Activated CD8-positive, alpha-beta memory T cell treated with anti-CD3 and anti-CD28 coated beads for 24 hours (primary cell): ENCODE results near the gene RELCH.

ENCODE experiments used
- DNase-seq: peaks from one replicate; pipeline ENCODE4 v3.0.0-alpha.2; 2020

RELCH gene

GRCh38 chr18:62345909-62346308 lies 158.9 kb downstream of the RELCH start:
- DNase-seq, result no peak

GRCh38 chr18:62346333-62347088 lies 159.5 kb downstream of the RELCH start:
- DNase-seq, result no peak

DNA sequence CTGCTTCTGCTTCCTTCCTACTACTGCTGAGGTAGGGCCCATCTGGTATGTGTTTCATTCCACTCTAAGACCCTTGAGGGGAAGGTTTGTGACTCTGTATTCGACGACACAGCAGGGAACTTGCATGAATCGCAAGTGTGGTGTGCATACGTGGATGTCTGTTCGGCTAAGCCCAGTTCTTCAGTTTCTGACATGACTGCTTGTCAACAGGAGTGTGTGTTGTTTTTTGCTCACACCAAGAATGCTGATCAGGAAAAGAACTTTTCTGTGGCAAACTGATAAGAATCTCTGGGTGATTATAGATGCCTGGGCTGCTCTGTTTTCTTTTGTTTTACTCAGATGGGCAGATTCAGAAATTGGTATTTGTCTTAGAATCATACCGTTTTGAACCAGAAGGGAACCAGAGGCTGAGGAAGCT lies 160.0 kb downstream of the RELCH start:
- no peak for DNase-seq

DNA sequence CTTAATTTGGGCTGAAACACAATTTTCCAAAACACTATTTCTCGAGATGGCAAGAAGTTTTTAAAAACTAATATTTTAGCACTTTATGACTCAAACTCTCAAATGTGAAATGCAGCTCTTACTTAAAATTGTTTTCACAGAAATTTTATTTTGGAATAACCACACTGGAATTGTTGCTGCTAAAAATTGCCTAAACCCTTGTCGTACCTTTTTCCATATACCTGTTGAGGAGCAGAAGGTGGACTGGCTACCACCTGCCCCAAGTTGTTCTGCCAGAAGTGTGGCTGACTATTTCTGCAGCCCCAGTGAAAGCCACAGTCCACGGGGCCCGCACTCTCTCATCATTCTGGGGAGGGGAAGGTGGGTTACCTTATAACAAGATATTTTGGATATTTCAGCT lies 161.4 kb downstream of the RELCH start:
- DNase-seq, result no peak

DNA sequence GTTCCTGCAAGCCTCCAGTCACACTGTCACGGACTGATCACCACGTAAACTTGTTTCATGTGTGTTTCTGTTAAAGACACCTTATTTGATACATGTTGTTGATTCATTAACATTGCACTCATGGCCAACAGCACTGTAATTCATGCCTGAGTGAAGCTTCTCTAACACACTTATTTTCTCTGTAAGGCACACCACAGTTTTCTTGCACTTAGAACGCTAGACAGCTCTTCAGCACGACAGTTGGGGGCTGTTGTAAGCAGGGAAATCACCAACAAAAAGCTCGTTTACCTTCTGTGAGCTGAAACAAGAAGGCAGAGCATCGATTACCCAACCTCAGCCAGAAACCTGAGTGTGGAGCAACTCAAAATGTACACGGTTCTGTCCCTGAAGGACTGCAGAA lies 166.1 kb downstream of the RELCH start:
- DNase-seq, result no peak

DNA sequence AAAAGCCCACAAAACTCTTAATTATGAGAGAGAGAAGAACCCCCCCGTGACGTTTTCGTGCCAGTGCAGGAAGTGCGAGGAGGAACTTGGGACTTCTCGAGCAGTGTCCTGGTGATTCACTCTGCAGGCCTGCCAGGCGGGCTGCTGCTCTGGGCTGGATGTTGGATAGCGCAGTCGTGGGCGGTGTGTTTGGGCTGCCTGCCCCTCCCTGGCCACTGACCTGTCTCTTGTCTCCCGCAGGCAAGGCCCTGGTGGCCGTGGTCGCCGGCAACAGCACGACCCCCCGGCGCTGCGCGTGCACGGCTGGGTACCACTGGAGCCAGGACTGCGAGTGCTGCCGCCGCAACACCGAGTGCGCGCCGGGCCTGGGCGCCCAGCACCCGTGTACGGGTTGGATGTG lies 167.1 kb downstream of the RELCH start:
- DNase-seq, result no peak

GRCh38 chr18:62357079-62357719 lies 170.1 kb downstream of the RELCH start:
- no peak for DNase-seq
